Neural cell (in vitro differentiated cells): ENCODE results near the gene ITPK1. TPM values are rescaled to one million over a fixed set of nuclear protein-coding genes. Genes with fewer than 3 reads are reported as not detected.

Source experiments
- H2AFZ ChIP-seq: fragments of 200-600, 300-800 bp; sonication (generic), shearing (Covaris generic); 2 replicates; pipeline ENCODE4 v1.6.0; 2014; ENCODE audit warnings: low read depth, mild to moderate bottlenecking, antibody characterized with exemption, low read length, moderate library complexity
- H3F3A ChIP-seq: fragments of 200-600 bp; shearing (Covaris generic); 2 replicates; pipeline ENCODE4 v1.6.1; 2016; ENCODE audit warnings: mild to moderate bottlenecking, moderate library complexity, mixed read lengths, antibody characterized with exemption, low read length; ENCODE audit not compliant: insufficient read depth, poor library complexity, severe bottlenecking
- H3K27ac ChIP-seq: fragments of 200-600, 300-800 bp; sonication (generic), shearing (Covaris generic); 2 replicates; pipeline ENCODE4 v1.5.1; 2014; ENCODE audit warnings: mild to moderate bottlenecking, low read length, moderate library complexity
- H3K27me3 ChIP-seq: fragments of 300-800, 200-600 bp; sonication (generic), shearing (Covaris generic); 2 replicates; pipeline ENCODE4 v1.6.0; 2014; ENCODE audit warnings: mild to moderate bottlenecking, low read depth, low read length, moderate library complexity; ENCODE audit not compliant: insufficient read depth
- H3K36me3 ChIP-seq: fragments of 300-800, 200-600 bp; sonication (generic), shearing (Covaris generic); 2 replicates; pipeline ENCODE4 v1.5.1; 2014; ENCODE audit warnings: mild to moderate bottlenecking, antibody characterized with exemption, low read length, moderate library complexity; ENCODE audit not compliant: insufficient read depth
- H3K4me2 ChIP-seq: fragments of 300-800, 200-600 bp; sonication (generic), shearing (Covaris generic); 2 replicates; pipeline ENCODE4 v1.6.0; 2014; ENCODE audit warnings: mild to moderate bottlenecking, low read length
- H3K4me3 ChIP-seq: fragments of 300-800, 200-600 bp; sonication (generic), shearing (Covaris generic); 2 replicates; pipeline ENCODE4 v1.5.1; 2014; ENCODE audit warnings: mild to moderate bottlenecking, low read length, moderate library complexity
- H3K79me2 ChIP-seq: fragments of 200-600 bp; shearing (Covaris generic); replicated peaks from 2 replicates; pipeline ENCODE4 v1.6.0; 2014; ENCODE audit warnings: mild to moderate bottlenecking, low read length, moderate library complexity; ENCODE audit not compliant: insufficient read depth
- H3K9ac ChIP-seq: fragments of 300-800, 200-600 bp; sonication (generic), shearing (Covaris generic); 2 replicates; pipeline ENCODE4 v1.6.1; 2016; ENCODE audit warnings: mild to moderate bottlenecking, low read length, mixed read lengths
- H3K9me2 ChIP-seq: fragments of 200-600 bp; shearing (Covaris generic); 2 replicates; pipeline ENCODE4 v1.6.1; 2016; ENCODE audit warnings: mild to moderate bottlenecking, low read length, mixed read lengths; ENCODE audit not compliant: insufficient read depth
- H3K9me3 ChIP-seq: fragments of 200-600, 300-800 bp; sonication (generic), shearing (Covaris generic); 2 replicates; pipeline ENCODE4 v1.6.1; 2016; ENCODE audit warnings: mild to moderate bottlenecking, mixed run types, low read length, moderate library complexity, mixed read lengths
- H4K20me1 ChIP-seq: fragments of 200-600 bp; shearing (Covaris generic); 2 replicates; pipeline ENCODE4 v1.6.1; 2016; ENCODE audit warnings: mild to moderate bottlenecking, mixed run types; ENCODE audit not compliant: insufficient read depth
- CTCF ChIP-seq: fragments of 450-650 bp; IDR thresholded peaks from 2 replicates; pipeline ENCODE4 v1.5.1; 2014; ENCODE audit warnings: antibody characterized with exemption, mild to moderate bottlenecking, moderate library complexity; ENCODE audit not compliant: poor library complexity, severe bottlenecking
- EZH2 ChIP-seq: fragments of 200-600, 300-800 bp; shearing (Covaris generic), sonication (generic); IDR thresholded peaks from 2 replicates; pipeline ENCODE4 v1.6.1; 2014; ENCODE audit warnings: antibody characterized with exemption, low read length, borderline replicate concordance, mild to moderate bottlenecking; ENCODE audit not compliant: insufficient read depth, poor library complexity, severe bottlenecking
- MXI1 ChIP-seq: fragments of 450-650 bp; conservative IDR thresholded peaks from 2 replicates; pipeline ENCODE4 v1.6.1; 2014; ENCODE audit warnings: antibody characterized with exemption, mild to moderate bottlenecking; ENCODE audit not compliant: poor library complexity, severe bottlenecking
- POLR2AphosphoS5 ChIP-seq: IDR thresholded peaks from 2 replicates; pipeline ENCODE4 v1.6.1; 2012
- RAD21 ChIP-seq: fragments of 450-650 bp; conservative IDR thresholded peaks from 2 replicates; pipeline ENCODE4 v1.6.1; 2014; ENCODE audit warnings: antibody characterized with exemption, mild to moderate bottlenecking, moderate library complexity
- SMC3 ChIP-seq: fragments of 450-650 bp; conservative IDR thresholded peaks from 2 replicates; pipeline ENCODE4 v1.6.1; 2014; ENCODE audit warnings: antibody characterized with exemption, mild to moderate bottlenecking, moderate library complexity; ENCODE audit not compliant: poor library complexity
- TAF1 ChIP-seq: IDR thresholded peaks from 2 replicates; pipeline ENCODE4 v1.6.1; 2012; ENCODE audit warnings: low read depth
- polyA plus RNA-seq: library from polyadenylated mRNA; depleted of rRNA; stranded (reverse); fragments of >200 nt; gene quantifications from 2 replicates; pipeline ENCODE4 v1.2.3, GENCODE V29; 2014
- TF ChIP-seq, protein P1 (sequence below): IDR thresholded peaks from 2 replicates; pipeline ENCODE4 v1.6.1; 2012; ENCODE audit warnings: borderline replicate concordance

The ITPK1 gene
- polyA plus RNA-seq, 1 donor from 2014 or later = 65.0 TPM

GRCh38 chr14:93094121-93094918 lies 21.4 kb downstream of the ITPK1 start:
- Histone ChIP-seq H3K79me2 (no peaks in the 10 kb centered on the region), H3K4me3 (no peak overlapping the region), H3K4me2 (no peak overlapping the region), H3K9me3 (no peaks in the 10 kb centered on the region), H3K27me3 (no peaks in the 10 kb centered on the region), H3K9me2 (no peaks in the 10 kb centered on the region), H3K9ac (no peak overlapping the region), H3K27ac (no peak overlapping the region), H3F3A (no peaks in the 10 kb centered on the region), H4K20me1 (no peaks in the 10 kb centered on the region), H3K36me3 (no peaks in the 10 kb centered on the region), H2AFZ (no peak overlapping the region)
- TF ChIP-seq TAF1 (no peak), MXI1 (no peak), CTCF (no peak), RAD21 (no peak), POLR2AphosphoS5 (no peak), SMC3 (no peak), EZH2 (no peak)
- TF ChIP-seq, protein P1, sequence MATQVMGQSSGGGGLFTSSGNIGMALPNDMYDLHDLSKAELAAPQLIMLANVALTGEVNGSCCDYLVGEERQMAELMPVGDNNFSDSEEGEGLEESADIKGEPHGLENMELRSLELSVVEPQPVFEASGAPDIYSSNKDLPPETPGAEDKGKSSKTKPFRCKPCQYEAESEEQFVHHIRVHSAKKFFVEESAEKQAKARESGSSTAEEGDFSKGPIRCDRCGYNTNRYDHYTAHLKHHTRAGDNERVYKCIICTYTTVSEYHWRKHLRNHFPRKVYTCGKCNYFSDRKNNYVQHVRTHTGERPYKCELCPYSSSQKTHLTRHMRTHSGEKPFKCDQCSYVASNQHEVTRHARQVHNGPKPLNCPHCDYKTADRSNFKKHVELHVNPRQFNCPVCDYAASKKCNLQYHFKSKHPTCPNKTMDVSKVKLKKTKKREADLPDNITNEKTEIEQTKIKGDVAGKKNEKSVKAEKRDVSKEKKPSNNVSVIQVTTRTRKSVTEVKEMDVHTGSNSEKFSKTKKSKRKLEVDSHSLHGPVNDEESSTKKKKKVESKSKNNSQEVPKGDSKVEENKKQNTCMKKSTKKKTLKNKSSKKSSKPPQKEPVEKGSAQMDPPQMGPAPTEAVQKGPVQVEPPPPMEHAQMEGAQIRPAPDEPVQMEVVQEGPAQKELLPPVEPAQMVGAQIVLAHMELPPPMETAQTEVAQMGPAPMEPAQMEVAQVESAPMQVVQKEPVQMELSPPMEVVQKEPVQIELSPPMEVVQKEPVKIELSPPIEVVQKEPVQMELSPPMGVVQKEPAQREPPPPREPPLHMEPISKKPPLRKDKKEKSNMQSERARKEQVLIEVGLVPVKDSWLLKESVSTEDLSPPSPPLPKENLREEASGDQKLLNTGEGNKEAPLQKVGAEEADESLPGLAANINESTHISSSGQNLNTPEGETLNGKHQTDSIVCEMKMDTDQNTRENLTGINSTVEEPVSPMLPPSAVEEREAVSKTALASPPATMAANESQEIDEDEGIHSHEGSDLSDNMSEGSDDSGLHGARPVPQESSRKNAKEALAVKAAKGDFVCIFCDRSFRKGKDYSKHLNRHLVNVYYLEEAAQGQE = no peak

DNA sequence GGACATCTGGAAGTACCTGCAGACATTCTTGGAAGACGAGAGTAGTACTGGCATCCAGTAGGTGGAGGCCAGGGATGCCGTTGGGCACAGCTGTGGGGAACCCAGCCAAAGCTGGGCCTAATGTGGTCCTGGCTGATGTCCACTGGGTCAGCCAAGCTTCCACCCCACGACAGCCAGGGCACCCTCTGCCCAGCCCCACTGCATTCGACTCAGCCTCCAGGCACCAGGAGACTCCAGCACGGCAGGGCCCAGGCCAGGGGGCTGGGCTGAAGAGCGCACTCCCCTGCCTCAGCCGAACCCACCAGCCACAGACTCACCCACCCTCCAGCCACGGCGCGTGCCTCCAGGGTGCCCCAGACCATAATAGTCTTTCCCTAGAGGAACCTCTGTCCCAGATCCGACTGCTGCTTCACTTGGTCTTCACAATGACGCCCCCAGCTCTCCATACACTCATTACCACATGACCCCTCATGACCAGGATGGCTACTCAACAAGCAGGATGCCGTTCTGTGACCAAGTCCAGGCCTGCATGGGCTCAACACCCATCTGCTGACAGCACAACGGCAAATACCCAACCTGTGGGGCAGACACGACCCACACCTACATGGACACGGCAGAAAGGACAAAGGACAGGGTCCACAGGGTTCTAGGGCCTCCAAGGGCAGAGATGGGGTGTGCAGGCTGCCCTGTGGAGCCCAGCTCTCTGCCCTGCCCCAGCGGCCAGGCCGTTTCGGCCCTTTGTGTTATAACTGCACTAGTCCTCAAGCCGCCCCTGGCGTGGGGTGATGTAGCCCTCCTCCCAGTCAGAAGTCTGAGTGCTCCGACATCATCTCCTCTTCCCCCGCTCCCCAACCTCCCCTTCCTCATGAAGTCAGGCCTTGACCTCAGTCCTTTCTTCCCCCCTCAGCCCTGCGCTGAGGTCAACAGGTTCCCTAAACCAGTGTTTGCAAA lies 22.8 kb downstream of the ITPK1 start:
- no peak overlapping the region for H3K27ac ChIP-seq
- H2AFZ ChIP-seq = no peak overlapping the region
- H3K4me2 ChIP-seq = no peak overlapping the region
- H3K9me2 ChIP-seq = no peaks in the 10 kb centered on the region
- no peaks in the 10 kb centered on the region for H3K36me3 ChIP-seq
- H3K4me3 ChIP-seq = no peak overlapping the region
- no peak overlapping the region for H3K9ac ChIP-seq
- H3K79me2 ChIP-seq = no peaks in the 10 kb centered on the region
- TF ChIP-seq RAD21 (no peak), SMC3 (no peak), EZH2 (no peak), CTCF (no peak), MXI1 (no peak)
- TF ChIP-seq, protein P1 = no peak
- H3K9me3 ChIP-seq = no peaks in the 10 kb centered on the region
- H3F3A ChIP-seq = no peaks in the 10 kb centered on the region
- no peaks in the 10 kb centered on the region for H3K27me3 ChIP-seq
- no peaks in the 10 kb centered on the region for H4K20me1 ChIP-seq
